NCI-H524 (cell line): Measurements from ENCODE around the gene AUH.

Experiments
- DNase-seq, 2 experiments: peaks; one replicate each; lab custom pipeline; 2025; lab: John Stamatoyannopoulos, UW

The AUH gene

GRCh38 chr9:91188719-91189590 lies 172.8 kb downstream of the AUH start:
- DNase-seq, result no peak

DNA sequence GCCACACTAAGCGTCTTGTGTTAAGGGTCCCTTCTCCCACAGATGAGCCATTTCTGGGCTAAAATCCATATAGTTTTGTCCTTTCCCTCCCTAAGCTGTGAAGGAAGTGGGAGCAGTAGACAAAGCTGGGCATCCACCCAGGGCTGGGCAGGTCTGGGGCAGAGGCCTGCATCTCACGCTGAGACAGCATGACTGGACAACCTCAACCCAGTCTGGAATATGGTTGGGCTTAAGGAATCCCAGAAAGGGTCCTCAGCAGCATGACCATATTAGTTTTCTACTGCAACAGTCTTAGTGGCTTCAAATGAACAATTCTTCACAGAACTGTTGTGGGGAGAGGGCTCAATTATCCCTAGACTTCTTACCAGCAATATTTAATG lies 173.8 kb downstream of the AUH start:
- no peak for DNase-seq

- no peak for DNase-seq
Measured at GRCh38 chr9:91187311-91187964, 174.3 kb downstream of the AUH start.

DNA sequence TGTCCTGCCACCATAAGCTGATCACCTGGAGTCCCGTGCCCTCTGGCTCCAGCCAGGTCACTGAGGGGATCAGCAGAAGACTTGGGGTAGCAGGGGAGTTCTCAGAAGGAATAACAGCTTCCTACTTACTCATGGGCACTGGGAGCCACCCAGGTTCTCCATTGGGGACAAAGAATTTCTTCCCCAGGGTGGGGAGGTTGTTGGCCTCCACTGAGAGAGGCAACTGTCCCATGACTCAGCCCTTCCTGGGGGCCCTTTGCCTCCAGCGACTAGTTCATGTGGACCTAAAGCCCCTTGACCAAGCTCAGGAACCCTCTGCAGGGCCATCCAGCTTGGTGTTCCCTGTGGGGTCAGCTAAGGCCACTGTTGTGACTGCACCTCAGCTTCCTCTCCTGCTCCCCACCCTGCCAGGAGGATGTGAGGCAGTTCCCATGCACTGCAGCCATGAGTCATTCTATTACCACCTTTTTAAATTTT lies 175.0 kb downstream of the AUH start:
- no peak for DNase-seq

- DNase-seq, result no peak
Measured at GRCh38 chr9:91185193-91185886, 176.4 kb downstream of the AUH start.

GRCh38 chr9:91182429-91183225 lies 179.1 kb downstream of the AUH start:
- DNase-seq, result no peak

DNA sequence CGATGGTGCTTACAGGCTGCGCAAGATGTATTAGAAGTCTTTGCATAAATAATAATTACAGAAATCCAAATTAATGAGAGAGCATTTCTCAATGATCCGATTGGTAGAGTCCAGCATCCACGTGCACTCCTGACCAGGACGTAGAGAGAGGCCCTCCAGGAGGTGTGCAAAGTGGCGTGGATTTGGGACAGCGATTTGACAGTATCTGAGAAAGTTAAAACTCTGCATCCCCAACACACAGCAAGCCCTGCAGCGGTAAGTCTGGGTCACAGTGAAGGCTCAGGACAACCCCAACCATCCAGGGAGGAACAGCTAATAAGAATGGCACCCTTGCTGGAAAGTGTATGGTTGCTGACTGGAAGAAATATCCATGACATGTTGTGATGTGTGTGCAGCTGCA lies 180.2 kb downstream of the AUH start:
- DNase-seq, result no peak

DNA sequence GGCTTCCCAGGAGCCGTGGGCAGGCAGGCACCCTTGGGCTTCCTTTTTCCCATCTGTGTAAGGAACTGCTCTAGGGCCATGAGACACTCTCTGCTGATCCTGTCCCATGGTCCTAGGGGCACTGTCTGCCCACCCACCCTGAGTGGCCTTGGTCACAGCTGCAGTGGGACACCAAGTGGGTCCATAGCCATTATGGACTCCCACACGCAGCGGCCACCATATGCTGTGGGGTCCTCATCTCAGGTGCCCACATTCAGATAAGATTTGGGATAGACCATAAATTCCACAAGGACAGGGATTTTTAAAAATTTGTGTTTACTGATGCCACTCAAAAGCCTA lies 180.8 kb downstream of the AUH start:
- DNase-seq, result no peak

DNA sequence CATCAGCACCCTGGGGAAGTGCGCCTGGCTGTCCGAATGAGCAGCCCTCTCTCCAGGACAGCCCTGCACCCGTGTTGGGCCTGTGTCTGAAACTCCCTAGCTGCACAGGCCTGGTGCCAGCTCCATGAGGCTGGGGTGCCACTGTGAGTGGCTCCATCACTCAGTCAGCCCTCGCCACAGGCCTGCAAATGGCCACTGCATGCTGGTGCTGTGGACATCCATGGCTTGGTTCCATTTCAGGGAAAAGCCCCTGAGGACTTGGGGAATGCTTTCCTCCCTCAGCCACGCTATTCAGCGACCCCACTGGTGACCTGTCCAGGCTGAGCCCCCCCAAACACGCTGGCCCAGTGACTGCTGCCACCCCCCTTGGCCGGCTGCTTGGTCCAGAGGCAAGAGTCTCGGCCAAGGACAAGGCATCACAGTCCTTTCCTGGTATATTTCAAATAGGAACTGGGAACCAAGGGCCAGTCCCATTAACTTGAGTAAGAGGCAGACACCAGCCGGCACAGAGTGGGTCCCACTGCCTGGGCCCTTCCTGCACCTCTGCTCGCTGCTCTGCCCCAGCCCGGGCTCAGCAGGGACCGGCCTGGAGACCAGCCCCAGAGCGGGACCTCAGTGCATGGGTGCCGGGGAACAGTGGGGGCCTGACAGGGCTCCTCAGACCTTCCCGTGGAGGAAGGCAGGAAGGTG lies 181.3 kb downstream of the AUH start:
- DNase-seq, result no peak

DNA sequence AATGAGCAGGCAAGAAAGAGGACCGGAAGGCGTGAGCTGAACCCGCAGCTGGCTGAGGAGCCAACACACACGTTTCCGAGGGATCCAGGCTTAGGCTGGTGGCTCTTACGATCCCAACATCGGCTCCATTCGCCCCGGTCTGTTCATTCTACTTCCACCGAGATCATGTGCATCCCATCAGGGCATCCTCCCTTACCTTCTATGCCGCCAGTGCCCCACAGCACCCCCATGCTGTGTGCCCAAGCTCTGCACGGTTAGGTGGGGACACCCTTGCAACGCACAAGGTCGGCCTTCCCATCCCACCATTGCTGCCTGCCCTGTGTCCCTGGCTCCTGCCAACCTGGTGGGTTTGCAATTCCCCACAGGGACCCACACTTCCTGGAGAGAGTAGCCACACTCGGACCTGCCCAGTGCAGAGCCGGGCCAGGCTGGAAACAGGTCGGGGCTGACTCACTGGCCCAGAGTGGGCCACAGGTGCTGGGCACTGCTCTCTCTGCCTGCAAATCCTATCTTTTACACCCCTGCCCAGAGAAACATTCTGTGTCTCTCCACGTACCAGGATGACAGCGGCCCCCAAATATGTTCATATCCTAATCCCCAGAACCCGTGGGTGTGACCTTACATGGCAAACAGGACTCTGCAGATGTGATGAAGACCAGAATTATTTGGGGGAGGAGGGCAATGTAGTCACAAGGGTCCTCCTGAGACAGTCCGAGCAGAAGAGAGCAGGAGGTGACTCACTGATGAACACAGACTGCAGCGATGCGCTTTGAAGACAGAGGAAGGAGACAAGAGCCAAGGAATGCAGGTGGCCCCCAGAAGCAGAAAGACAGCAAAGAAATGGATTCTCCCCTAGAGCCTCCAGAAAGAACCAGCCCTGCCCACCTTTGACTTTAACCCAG lies 182.2 kb downstream of the AUH start:
- DNase-seq, result no peak

- DNase-seq, result no peak
Measured at GRCh38 chr9:91178281-91179236, 183.2 kb downstream of the AUH start.

- no peak for DNase-seq
Measured at GRCh38 chr9:91177661-91178280, 183.9 kb downstream of the AUH start.

GRCh38 chr9:91177081-91177480 lies 184.6 kb downstream of the AUH start:
- DNase-seq, result no peak

- DNase-seq, result no peak
Measured at GRCh38 chr9:91176426-91176825, 185.3 kb downstream of the AUH start.

GRCh38 chr9:91174772-91175171 lies 186.9 kb downstream of the AUH start:
- no peak for DNase-seq

DNA sequence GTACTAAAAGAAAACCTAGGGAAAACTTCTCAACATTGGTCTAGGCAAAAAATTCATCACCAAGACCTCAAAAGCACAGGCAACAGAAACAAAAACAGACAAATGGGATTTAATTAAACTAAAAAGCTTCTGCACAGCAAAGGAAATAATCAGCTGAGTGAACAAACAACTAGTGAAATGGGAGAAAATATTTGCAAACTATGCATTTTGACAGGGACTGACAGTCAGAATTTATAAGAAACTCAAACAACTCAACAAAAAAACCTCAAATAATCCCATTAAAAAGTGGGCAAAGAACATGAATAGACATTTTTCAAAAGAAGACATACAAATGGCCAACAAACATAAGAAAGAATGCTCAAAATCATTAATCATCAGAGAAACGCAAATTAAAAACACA lies 189.4 kb downstream of the AUH start:
- no peak for DNase-seq

GRCh38 chr9:91170951-91171350 lies 190.8 kb downstream of the AUH start:
- DNase-seq, result no peak

- DNase-seq, result no peak
Measured at GRCh38 chr9:91166796-91167366, 194.8 kb downstream of the AUH start.
